ENCODE results near the gene MYBPC1.

GRCh38 chr12:101680647-101681046 lies 85.9 kb downstream of the MYBPC1 start:
- TF ChIP-seq CTCF (IDR thresholded peaks at IDR 0.05) (no peak), POLR2A (IDR thresholded peaks at IDR 0.05) (no peak)
